DMS 273 treated with DMSO at 0.1 percent for 48 hours (cell line): Measurements from ENCODE around the gene TRAF5.
A peak's percentile ranks its signal among the peaks of the same experiment; 100 is the strongest.
"Not testable (repeated sequence)": the region's sequence is repeated elsewhere in the genome, so short reads cannot be mapped to it uniquely, and the experiment has no call there.

Source experiments
- DNase-seq: peaks from one replicate; lab custom pipeline; 2025; lab: John Stamatoyannopoulos, UW

Gene TRAF5

GRCh38 chr1:211326528-211327345, at the start of gene TRAF5:
TSS of gene TRAF5 (plus strand) at chr1:211326833. CDS start at chr1:211353240, 26,407 bp downstream.
- DNase-seq, result no peak

- DNase-seq, result no peak
Observed at GRCh38 chr1:211279340-211279739, 47.3 kb upstream of the TRAF5 start.

GRCh38 chr1:211280910-211281309, 45.7 kb upstream of the TRAF5 start:
- no peak for DNase-seq

GRCh38 chr1:211281320-211282022, 45.2 kb upstream of the TRAF5 start:
- DNase-seq, result no peak

GRCh38 chr1:211282023-211282373, 44.6 kb upstream of the TRAF5 start:
- DNase-seq, result no peak

- DNase-seq, result no peak
Observed at GRCh38 chr1:211285196-211285595, 41.4 kb upstream of the TRAF5 start.

GRCh38 chr1:211287218-211287617, 39.4 kb upstream of the TRAF5 start:
- no peak for DNase-seq

GRCh38 chr1:211292411-211292810, 34.2 kb upstream of the TRAF5 start:
- DNase-seq, result no peak

GRCh38 chr1:211296396-211296795, 30.2 kb upstream of the TRAF5 start:
- DNase-seq, result no peak

- no peak for DNase-seq
Observed at GRCh38 chr1:211305044-211305443, 21.6 kb upstream of the TRAF5 start.

GRCh38 chr1:211309617-211310016, 17.0 kb upstream of the TRAF5 start:
- no peak for DNase-seq

- DNase-seq, result no peak
Observed at GRCh38 chr1:211313392-211313791, 13.2 kb upstream of the TRAF5 start.

GRCh38 chr1:211318576-211319280, 7.9 kb upstream of the TRAF5 start:
- no peak for DNase-seq

GRCh38 chr1:211319892-211320291, 6.7 kb upstream of the TRAF5 start:
- no peak for DNase-seq

GRCh38 chr1:211320980-211321379, 5.7 kb upstream of the TRAF5 start:
- DNase-seq, result no peak

GRCh38 chr1:211321646-211322045, 5.0 kb upstream of the TRAF5 start:
- not testable (repeated sequence) for DNase-seq

- peak; percentile 68 for DNase-seq
Observed at GRCh38 chr1:211323156-211324063, 3.2 kb upstream of the TRAF5 start.

GRCh38 chr1:211324992-211325775, 1.4 kb upstream of the TRAF5 start:
- no peak for DNase-seq

GRCh38 chr1:211326140-211326527, 499 bp upstream of the TRAF5 start:
- no peak for DNase-seq

- no peak for DNase-seq
Observed at GRCh38 chr1:211327346-211327921, 801 bp downstream of the TRAF5 start.
